NCI-H2171 (cell line): ENCODE data around the gene METTL9.
"Not testable (repeated sequence)": the region's sequence is repeated elsewhere in the genome, so short reads cannot be mapped to it uniquely, and the experiment has no call there.

Source experiments
- DNase-seq: peaks from one replicate; lab custom pipeline; 2025; lab: John Stamatoyannopoulos, UW

The METTL9 gene

DNA sequence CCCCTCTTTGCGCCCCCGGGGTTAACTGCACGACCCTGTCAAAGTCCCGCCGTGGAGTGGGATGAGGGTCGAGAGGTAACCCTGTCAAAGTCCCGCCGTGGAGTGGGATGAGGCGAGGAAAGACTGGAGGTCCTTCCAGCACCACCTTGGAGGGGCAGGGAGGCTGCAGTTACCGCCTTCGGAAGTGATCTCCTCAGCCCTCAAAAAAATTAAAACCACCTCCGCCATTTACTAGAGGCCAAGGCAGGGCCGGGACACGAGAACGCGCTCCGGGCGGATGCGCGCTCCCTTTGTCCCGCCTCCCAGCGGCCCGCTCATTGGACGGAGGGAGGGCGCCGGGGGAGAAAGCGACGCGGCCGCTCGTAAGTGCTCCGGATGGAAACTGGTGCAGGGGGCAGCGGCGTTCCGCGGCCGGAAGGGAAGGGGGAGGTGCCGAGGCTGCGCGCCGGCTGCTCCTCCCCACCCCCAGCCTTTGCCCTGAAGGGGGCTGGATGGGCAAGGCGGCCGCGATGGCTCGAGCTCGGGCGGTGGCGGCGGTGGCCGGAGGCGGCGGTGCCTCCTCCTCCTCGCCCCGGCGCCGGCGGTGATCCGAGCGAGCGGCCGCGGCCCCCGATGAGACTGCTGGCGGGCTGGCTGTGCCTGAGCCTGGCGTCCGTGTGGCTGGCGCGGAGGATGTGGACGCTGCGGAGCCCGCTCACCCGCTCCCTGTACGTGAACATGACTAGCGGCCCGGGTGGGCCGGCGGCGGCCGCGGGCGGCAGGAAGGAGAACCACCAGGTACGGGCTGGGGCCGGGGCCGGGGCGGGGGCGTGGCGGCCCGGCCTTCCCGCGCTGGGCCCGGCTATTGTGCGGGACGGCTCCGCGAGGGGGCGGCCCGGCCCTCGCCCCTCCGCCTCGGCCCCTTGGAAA lies at the start of gene METTL9:
METTL9 (plus strand) TSS at position 456 of the 909 bp plus-strand sequence; CDS start at position 613, 157 bp downstream.
- peak; percentile 94 for DNase-seq

DNA sequence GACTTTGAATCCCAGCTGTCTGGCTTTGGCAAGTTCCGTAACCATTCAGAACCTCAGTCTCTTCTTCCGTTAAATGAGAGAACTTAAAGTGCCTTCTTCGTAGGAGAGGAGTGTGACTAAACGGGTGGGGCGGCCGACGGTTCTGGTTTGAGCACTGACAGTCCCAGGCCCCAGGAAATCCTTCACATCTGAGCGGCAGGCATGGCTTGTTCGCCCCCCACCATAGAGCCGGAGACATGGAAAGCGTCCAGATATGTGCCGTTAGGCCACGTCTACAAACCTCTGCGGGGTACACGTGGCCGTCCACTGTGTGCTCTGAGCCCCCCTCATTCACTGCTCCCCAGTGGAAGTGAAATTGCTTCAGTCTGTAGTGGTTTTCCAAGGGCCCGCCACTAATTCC lies 49.4 kb upstream of the METTL9 start:
- DNase-seq = not testable (repeated sequence)

GRCh38 chr16:21550435-21550834 lies 48.9 kb upstream of the METTL9 start:
- DNase-seq = not testable (repeated sequence)

DNA sequence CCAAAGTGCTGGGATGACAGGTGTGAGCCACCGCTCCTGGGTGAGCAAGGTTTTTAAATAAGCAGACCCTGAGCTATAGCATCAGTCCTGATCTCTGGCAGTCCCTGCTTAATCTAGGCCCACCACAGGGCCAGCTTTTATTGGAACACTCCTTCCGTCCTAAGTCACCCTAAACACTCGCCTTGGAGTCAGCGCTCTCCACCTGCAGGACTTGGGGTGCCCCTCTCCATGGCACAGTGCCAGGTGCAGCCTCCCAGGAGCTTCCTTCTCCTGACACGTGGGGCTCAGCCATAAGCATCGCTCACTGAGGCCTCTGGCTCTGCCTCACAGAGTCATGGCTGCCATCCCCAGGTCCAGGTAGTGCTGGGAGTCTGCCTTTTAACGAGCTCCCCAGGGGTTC lies 48.3 kb upstream of the METTL9 start:
- not testable (repeated sequence) for DNase-seq

DNA sequence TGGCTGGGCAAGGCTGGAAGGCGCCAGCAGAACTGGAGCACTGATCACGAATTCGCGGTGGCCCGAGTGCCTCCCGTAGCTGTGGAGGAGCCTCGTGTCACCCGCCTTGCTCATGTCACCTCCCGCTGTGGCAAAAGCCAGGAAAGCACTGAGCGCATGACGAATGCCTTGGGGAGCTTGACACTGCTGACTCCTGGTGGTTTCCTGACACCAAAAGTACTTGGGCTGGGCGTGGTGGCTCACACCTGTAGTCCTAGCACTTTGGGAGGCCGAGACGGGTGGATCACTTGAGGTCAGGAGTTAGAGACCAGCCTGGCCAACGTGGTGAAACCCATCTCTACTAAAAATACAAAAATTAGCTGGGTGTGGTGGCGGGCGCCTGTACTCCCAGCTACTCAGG lies 47.8 kb upstream of the METTL9 start:
- not testable (repeated sequence) for DNase-seq

GRCh38 chr16:21553481-21554296 lies 45.7 kb upstream of the METTL9 start:
- not testable (repeated sequence) for DNase-seq

DNA sequence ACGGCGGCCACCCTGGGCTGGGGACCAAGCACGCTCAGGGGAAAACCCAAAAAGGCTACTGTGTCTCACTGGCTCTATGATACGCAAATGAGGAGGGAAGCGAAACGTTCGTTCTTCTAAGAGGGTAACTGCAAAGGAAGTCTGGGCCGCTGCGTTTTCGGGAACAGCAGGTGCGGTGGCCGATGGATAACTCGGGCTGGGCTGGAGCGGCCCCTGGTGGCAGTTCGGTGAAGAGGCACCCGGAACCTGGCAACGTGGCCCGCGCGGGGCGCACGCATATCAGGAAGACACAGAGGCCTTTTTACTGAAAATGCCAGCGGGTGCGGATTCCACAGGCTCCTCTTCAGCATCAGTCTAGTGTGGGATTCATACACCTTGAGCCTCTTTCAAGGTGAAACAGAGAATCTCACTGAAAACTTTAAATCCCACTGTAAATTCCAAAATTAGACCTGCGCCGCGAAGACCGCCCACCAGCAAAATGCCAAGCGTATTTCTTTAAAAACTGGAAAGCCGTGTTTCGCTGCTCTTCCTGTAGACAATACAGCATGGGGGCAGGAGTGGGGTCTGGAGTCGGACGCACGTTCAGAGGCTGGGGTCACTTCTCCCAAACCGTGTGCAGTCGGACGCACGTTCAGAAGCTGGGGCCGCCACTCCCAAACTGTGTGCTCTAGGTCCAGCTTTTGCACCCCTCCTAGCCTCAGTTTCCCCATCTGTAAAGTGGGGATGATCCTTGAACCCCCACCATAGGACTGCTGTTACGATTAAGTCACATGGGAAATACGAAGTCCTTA lies 44.4 kb upstream of the METTL9 start:
- DNase-seq = peak; percentile 88

DNA sequence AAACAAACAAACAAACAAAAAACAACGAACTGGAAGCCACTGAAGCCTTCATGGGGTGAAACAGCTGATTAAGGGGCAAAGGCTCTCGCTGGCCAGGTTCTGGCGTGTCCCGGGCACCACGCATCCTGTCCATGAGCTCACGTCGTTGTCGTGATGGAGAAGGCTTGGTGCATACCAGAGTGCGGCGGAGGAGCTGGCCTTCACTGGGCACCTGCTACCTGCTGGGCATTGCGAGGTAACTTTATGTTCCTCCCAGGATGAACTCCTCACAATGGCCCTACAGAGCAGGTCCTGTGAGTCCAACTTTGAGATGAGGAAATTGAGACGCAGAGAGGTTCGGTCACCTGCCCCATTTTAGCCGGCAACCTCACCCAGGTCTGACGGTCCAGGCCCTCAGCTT lies 43.8 kb upstream of the METTL9 start:
- not testable (repeated sequence) for DNase-seq

- not testable (repeated sequence) for DNase-seq
These were observed 43.3 kb upstream of the METTL9 start for GRCh38 chr16:21556026-21556595.

DNA sequence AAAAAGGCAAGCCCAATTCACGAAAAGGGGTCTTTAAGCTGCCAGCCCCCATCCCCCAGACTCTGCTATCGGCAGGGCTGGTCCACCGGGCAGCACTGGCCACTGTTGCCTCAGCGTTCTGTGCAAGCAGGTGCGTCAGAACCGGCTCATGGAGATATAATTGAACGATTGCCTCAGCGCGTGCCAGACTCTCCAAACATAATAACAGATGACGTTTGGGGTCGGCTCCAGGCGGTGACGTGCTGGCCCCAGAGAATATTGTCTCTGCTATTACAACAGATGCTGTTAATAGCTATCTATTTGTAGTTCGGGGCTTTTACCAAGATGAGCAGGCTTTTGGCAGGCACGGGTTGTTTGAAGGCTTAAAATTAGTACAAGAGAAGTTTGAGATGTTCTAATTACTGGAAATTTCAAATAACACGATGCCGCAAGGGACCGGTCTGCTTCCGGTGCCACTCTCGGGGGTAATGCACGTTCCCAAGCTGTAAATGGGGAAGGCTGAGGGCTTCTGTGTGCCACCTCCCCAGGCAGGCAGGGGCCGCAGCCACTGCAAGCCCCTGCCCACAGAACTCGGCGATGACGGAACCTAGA lies 42.6 kb upstream of the METTL9 start:
- peak; percentile 10 for DNase-seq

GRCh38 chr16:21560462-21560861 lies 38.9 kb upstream of the METTL9 start:
- DNase-seq = no peak

DNA sequence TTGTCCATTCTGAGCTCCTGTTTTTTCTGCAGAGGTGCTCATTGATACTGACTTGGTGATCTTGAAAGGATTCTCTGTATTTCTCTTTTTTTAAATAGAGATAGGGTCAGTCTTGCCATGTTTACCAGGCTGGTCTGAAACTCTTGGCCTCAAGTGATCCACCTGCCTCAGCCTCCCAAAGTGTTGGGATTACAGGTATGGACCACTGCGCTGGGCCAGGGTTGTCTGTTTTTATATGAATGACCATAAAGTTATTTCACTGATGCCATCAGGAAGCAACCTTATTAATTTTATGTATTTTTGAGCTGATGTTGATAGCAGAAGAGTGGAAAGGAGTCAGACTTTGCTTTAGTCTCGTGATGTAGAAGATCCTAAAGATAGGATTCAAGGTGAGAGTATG lies 35.7 kb upstream of the METTL9 start:
- DNase-seq = no peak

GRCh38 chr16:21564367-21564766 lies 35.0 kb upstream of the METTL9 start:
- not testable (repeated sequence) for DNase-seq

DNA sequence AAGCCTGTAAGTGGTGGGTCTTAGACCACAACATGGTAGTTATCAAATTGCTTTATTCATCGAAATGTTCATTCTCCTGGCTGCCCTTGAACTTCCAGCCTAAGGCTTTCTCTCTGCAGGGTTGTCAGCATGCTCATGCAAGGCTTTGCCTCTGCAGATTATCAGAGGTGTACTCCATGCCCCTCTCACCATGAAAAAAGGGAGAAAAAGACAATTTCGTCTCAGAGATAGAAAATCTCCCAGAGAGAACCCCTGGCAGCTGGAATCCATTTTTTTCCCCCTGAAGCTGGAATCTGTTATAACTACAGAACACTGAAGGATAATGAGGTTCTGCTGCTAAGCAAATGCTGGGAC lies 33.9 kb upstream of the METTL9 start:
- no peak for DNase-seq

DNA sequence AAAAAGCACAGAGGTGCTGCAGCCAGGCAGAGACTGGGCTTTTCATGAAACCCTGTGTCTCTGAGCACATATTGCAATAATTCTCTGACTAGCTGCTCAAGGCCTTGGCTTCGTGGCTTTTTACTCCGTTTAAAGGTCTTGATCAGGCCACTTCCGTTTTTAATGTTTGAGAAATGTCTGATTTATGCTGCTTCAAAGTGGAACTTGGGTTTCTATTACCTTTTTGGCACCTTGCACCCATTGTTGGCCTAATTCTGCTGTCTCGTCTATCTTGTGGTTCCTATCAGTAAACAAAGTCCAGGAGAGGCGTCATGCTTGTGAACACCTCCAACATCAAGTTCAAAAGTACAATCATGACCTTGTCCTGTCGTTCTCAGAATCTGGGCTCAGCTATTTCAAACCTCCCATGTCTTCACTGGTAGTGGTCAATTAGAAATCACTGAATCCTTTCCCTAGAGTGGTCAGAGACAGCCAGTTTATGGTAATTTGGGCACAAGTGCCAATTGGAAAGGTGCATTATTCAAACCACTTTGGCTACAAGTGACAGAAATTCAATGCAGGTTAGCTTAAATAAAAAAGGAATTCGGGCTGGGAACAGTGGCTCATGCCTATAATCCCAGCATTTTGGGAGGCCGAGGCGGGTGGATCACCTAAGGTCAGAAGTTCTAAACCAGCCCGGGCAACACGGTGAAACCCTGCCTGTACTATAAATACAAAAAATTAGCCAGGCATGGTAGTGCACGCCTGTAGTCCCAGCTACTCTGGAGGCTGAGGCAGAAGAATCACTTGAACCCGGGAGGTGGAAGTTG lies 33.3 kb upstream of the METTL9 start:
- DNase-seq = no peak

GRCh38 chr16:21566891-21567414 lies 32.4 kb upstream of the METTL9 start:
- no peak for DNase-seq

DNA sequence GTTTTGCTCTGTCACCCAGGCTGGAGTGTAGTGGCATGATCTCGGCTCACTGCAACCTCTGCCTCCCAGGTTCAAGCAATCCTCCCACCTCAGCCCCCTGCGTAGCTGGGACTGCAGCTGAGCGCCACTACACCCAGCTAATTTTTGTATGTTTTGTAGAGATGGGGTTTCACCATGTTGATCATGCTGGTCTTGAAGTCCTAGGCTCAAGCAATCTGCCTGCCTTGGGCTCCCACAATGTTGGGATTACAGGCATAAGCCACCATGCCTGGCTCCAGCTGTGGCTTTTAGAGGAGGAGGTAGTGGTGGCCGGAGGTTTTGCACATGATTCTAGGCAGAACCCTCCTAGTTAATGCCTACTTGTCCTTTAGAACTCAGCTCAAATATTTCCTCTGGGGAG lies 31.9 kb upstream of the METTL9 start:
- not testable (repeated sequence) for DNase-seq

DNA sequence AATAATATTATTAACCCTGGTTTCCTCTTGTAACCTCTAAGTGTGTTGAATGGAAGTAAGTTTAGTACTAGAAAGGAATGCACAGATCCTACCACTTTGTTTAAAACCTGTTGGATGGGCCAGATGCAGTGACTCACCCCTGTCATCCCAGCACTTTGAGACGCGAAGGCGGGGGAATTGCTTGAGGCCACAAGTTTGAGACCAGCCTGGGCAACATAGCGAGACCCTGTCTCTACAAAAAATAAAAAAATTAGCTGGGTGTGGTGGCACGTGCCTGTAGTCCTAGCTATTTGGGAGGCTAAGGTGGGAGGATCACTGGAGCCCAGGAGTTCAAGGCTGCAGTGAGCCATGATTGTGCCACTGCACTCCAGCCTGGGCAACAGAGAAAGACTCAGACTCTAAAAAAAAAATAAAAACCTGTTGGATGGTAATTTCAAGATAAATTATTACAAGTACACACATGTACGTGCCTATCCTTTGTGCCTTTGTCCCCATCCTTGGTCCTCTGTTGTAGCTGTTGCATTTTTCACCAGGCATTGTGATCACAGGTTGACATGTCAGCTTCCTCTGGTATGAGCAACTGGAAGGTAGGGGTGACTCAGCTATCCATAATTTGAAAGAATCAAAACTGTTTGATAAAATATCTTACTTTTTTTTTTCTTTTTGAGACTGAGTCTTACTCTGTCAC lies 30.7 kb upstream of the METTL9 start:
- DNase-seq = no peak

GRCh38 chr16:21570676-21571017 lies 28.7 kb upstream of the METTL9 start:
- DNase-seq = no peak

DNA sequence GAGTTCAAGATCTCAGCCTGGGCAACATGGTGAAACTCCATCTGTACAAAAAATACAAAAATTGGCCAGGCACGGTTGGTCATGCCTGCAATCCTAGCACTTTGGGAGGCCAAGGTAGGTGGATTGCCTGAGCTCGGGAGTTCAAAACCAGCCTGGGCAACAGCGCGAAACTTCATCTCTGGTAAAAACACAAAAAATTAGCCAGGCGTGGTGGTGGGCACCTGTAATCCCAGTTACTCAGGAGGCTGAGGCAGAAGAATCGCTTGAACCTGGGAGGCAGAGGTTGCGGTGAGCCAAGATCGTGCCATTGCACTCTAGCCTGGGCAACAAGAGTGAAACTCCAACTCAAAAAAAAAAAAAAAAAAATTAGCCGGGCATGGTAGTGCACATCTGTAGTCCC lies 25.9 kb upstream of the METTL9 start:
- not testable (repeated sequence) for DNase-seq
